Heart left ventricle (tissue), 13 donors: ENCODE data around the gene IQCH.

Source experiments
- CTCF ChIP-seq, 12 donors: fragments of 200-600 bp; sonication (generic) in 4 of 12; IDR thresholded peaks; one replicate each; pipeline versions ENCODE4 v1.5.0 to v1.8.0; 2018 to 2022; ENCODE audit warnings: antibody characterized with exemption in 12 of 12, mild to moderate bottlenecking in 5 of 12
- POLR2A ChIP-seq, 2 donors: fragments of 450-650 bp; IDR thresholded peaks; one replicate each; pipeline ENCODE4 v1.6.1; 2017; ENCODE audit warnings: antibody characterized with exemption in 2 of 2, mild to moderate bottlenecking in 2 of 2, moderate library complexity in 2 of 2
- donor health status: ischemic (EF 13 %, LVEDD 7.1; RV severe dilation, severe dysfunction).
- donor health status: DM: no; HTN: yes; CAD: no.
- donor health status: DM: no; HTN: no; CAD: no.
- donor health status: ischemic (EF 25% LVEDD 6.9; RV normal size, moderate dysfunction).
- donor health status: ischemic (EF 25% LVEDD 5.7; RV mildly dilated, moderate dysfunction).
- donor health status: ischemic (EF 35%, LVEDD 5.7; RV mildly dilated, moderate dysfunction).
- donor health status: nonischemic (EF 11% LVEDD 7.7; RV severe dilation, severe dysfunction).
- donor health status: DM: yes; HTN: yes; CAD: no.
- donor health status: PGD.
- donor health status: ischemic (EF 29% LVEDD 5.4; RV normal size, mild dysfunction).
- donor health status: nonischemic (EF 23%, LVEDD 6.1; RV moderate dilation, normal function).

- TF ChIP-seq CTCF (IDR thresholded peaks at IDR 0.05), result no peak
- no peak for TF ChIP-seq POLR2A (IDR thresholded peaks at IDR 0.05)
Observed at GRCh38 chr15:67545864-67546263, 291.3 kb downstream of the IQCH start.
